NCI-H187 (cell line): Measurements from ENCODE around the gene CXCL14.

Experiments
- DNase-seq, 2 experiments: peaks; one replicate each; lab custom pipeline; 2025; lab: John Stamatoyannopoulos, UW

Gene CXCL14

GRCh38 chr5:135578685-135579341 is at the start of gene CXCL14:
Gene CXCL14 (minus strand): TSS chr5:135578991. CDS start chr5:135578778, 213 bp downstream.
- DNase-seq = no peak

GRCh38 chr5:135626636-135627035 is 47.8 kb upstream of the CXCL14 start:
- DNase-seq = no peak

- DNase-seq = no peak
These were observed 47.2 kb upstream of the CXCL14 start for GRCh38 chr5:135625961-135626360.

- no peak for DNase-seq
These were observed 46.7 kb upstream of the CXCL14 start for GRCh38 chr5:135625486-135625885.

- no peak for DNase-seq
These were observed 46.3 kb upstream of the CXCL14 start for GRCh38 chr5:135625061-135625460.

- no peak for DNase-seq
These were observed 44.5 kb upstream of the CXCL14 start for GRCh38 chr5:135623186-135623715.

GRCh38 chr5:135615581-135616260 is 36.9 kb upstream of the CXCL14 start:
- DNase-seq = no peak

- no peak for DNase-seq
These were observed 36.4 kb upstream of the CXCL14 start for GRCh38 chr5:135615171-135615570.

GRCh38 chr5:135609981-135610380 is 31.2 kb upstream of the CXCL14 start:
- no peak for DNase-seq

GRCh38 chr5:135608761-135609443 is 30.1 kb upstream of the CXCL14 start:
- no peak for DNase-seq

- DNase-seq = no peak
These were observed 29.6 kb upstream of the CXCL14 start for GRCh38 chr5:135608361-135608760.

- DNase-seq = no peak
These were observed 27.6 kb upstream of the CXCL14 start for GRCh38 chr5:135606431-135606830.

GRCh38 chr5:135605221-135605620 is 26.4 kb upstream of the CXCL14 start:
- no peak for DNase-seq

- no peak for DNase-seq
These were observed 25.3 kb upstream of the CXCL14 start for GRCh38 chr5:135604056-135604455.

GRCh38 chr5:135602882-135603721 is 24.3 kb upstream of the CXCL14 start:
- DNase-seq = no peak

- DNase-seq = no peak
These were observed 22.7 kb upstream of the CXCL14 start for GRCh38 chr5:135601466-135601865.

- no peak for DNase-seq
These were observed 22.2 kb upstream of the CXCL14 start for GRCh38 chr5:135600971-135601381.

GRCh38 chr5:135600152-135600570 is 21.4 kb upstream of the CXCL14 start:
- no peak for DNase-seq

GRCh38 chr5:135599421-135600151 is 20.8 kb upstream of the CXCL14 start:
- no peak for DNase-seq

- no peak for DNase-seq
These were observed 20.1 kb upstream of the CXCL14 start for GRCh38 chr5:135598691-135599395.

- no peak for DNase-seq
These were observed 18.0 kb upstream of the CXCL14 start for GRCh38 chr5:135596788-135597187.
